Fibroblast of skin of scalp (primary cell): ENCODE results near the gene RABGGTA.
A peak's percentile ranks its signal among the peaks of the same experiment; 100 is the strongest.
"Not testable (repeated sequence)": the region's sequence is repeated elsewhere in the genome, so short reads cannot be mapped to it uniquely, and the experiment has no call there.

Experiments used
- DNase-seq: peaks from one replicate; pipeline ENCODE4 v3.0.0-alpha.2; 2013

The RABGGTA gene

DNA sequence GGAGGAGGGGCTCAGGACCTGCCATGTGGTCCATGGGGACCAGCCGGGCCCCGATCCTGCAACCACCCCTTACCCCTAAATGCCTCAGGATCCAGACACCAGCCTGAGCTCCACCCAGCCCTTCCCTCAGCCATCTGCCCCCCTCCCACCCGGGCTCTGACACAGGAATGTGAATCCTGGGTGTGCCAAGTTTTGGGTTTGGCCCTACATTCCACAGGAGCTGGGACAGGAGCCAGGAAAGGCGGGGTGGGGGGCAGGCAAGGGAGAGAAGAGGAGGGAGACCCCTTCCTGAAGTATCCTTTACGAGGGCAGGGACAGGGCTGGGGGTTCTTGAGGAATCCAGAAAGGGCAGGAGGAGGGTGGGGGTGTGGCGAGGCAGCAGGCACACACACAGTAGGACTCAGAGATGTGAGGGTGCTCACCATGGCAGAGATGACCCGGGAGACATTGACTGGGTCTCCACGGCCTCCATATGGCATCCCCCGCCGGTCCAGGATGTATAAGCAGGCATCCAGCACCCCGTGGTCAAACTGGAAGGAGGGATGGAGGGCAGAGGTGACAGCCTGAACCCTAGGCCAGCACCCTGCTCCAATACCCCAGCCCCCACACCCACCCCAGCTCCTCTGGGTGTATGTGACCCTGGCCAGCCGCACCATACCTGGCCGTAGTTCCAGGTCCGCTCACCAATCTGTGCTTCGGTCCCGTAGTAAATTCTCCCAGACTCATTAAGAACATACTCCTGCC, 11.9 kb downstream of the RABGGTA start:
- DNase-seq, result peak; percentile 87

DNA sequence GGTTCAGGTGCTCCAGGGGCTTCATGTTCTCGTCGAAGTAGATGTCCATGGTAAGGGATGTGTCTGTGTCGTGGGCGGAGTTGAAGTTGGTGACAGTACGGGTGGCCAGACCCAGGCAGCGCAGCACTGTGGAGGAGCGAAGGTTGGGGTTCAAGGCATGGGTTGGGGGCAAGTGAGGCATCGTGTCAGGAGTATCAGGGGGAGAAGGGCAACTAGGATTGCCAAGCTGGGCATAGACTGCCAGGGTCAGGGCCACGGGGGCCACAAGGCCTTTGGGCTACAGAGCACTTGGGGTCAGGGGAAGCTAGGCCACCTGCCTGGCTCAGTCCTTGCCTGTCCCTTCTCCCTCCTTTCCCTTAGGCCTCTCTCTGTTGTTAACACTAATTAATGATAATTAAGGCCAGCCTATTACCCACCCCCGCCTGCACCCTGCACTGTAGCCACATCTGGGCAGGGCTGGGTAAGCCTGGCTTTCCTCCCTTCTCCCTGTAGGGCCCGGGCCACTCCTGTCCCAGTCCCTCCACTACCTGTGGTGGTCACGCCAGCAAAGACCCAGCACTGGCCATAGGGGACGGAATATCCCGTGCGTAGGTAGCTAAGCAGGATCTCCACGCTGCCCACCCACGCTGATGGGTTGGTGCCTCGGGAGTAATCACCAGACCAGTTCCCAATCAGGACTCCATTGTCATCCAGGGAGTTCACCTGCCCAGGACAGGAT, 12.7 kb downstream of the RABGGTA start:
- DNase-seq, result no peak

DNA sequence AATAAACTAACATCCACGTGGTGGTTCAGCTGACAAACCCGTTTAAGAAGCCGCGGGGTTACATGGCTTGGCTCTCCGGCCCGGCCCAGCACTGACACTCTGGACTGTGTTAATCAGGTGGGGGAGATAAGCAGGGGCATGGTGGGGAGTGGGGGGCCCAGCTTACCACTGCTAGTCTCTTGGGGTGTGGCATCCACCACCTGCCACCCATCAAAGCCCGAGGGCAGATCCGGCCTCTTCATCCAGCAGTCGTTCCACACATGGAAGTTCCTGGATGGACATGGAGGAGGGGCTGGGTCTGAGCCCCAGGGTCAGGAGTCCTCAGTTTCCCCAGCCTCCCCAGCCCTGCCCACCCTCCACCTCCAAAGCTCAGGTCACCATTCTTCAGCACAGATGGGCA, 13.3 kb downstream of the RABGGTA start:
- no peak for DNase-seq

DNA sequence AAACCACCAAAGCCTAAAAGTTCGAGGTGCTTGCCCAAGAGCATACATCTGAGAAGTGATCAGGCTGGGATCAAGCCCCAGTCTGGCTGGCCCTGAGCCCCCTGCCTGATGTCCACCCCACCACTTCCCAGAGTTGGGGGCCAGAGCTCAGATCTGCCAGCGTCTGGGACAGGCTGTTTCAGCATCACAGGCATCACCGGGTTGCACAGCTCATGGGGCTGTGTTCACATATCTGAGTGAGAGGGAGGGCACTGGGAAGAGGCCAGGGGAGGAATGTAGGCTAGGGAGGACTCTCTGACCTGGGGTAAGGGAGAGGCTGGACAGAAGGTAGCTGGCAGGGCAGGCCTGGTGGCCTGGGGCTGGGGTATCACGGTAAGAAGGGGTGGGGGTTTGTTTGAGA, 14.4 kb downstream of the RABGGTA start:
- DNase-seq, result no peak

DNA sequence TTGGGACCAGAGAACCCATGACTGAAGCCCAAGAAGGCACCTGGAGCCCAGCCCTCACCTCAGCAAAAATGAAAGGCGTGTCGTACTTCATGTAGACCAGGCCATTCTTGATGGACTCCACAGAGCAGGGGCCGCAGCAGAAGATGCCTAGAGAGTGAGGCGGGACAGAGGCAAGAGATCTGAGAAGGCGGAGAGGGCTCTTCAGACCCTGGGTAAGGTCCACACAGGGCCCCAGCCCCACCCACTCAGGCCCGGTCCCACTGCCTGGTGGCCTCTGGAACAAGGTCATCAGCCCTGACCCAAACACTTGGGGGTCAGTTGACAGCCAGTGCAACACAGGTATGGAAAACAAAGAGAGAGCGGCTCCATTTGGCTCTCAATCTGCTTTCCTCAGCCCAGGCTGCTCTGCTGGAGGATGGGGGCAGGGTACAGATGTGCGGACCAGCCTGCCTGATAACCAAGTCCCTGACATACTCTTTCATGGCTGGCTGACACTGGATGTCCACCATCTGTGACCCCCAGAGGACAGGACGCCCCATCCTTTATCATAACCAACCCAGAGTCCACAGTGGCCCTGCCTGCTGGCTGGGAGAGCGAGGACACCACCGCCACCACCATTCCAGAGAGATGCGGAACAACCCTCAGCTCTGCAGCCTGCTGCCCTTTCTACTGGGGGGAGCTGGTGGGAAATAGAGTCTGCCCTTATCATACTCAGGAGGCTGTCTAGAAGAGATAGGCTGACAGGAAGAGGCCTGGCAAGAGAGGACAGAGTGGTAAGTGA, 15.3 kb downstream of the RABGGTA start:
- no peak for DNase-seq

DNA sequence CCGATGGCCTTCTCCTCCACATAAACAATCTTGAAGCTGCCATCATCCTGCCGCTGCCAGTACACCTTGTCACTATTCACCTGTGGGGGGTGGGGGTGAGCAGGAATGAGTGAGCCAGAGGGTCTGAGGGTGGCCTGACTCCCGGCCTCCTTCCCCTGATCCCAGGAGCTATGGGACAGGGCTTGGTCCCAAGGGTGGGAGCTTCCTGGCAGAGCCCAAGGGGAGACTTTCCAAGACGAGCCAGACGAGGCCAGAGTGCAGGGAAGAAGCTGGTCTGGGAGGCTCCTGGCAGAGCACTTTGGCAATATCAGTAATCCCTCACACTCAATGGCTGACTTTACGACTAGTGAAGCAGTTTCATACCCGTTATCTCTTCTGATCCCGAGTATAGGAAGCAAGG, 16.0 kb downstream of the RABGGTA start:
- no peak for DNase-seq

DNA sequence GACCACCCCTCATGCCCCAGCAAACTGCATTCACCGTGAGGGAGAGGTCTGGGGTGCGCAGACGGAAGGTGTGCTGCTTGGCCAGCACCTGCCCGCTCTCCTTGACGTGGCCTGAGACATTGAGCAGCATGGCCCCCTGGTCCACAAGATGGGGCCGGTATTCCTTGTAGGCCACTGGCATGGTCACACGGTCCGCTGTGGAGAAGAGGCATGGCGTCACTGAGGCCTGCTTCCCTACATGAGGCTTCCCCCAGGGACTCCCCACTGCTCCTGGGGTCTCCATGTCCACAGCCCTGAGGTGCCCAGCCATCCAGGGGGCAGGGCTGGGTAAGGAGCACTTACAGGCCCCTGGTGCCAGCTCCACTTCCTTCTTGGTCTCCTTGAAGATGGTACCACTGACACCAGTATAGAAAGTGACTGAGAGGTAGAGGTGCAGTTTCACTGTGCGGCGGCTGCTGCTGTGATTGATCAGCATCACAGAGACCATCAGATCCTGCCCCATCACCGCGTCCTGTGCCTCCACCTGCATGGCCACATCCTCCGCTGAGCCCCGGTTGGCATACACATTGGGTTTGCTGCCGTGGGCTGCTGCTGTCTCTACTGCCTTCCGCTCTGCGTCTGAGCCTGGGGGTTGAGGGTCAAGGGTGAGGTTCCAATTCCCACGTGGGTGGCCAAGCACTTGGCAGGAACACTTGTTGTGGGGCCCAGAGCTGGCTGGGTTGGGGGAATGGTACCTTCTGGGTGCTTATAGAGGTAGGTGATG, 16.6 kb downstream of the RABGGTA start:
- DNase-seq, result no peak

DNA sequence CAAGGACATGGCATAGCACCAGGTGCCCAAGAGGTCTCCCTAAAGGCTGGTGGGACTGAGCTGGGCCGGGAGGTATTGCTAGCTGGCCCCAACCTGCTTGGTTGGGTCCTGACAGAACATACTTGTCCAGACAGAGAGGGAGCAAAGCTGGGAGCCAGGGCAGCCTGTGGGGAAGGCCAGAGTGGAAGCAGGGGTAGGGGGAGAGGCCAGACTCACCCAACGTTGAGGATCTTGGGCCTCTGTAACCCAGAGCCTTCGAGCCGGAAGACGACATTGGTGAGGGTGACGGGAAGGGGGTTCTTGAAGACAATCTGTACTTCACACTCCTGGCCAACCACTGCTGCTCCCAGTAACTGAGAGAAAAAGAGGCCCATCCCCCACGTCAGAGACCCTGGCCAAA, 17.5 kb downstream of the RABGGTA start:
- no peak for DNase-seq

DNA sequence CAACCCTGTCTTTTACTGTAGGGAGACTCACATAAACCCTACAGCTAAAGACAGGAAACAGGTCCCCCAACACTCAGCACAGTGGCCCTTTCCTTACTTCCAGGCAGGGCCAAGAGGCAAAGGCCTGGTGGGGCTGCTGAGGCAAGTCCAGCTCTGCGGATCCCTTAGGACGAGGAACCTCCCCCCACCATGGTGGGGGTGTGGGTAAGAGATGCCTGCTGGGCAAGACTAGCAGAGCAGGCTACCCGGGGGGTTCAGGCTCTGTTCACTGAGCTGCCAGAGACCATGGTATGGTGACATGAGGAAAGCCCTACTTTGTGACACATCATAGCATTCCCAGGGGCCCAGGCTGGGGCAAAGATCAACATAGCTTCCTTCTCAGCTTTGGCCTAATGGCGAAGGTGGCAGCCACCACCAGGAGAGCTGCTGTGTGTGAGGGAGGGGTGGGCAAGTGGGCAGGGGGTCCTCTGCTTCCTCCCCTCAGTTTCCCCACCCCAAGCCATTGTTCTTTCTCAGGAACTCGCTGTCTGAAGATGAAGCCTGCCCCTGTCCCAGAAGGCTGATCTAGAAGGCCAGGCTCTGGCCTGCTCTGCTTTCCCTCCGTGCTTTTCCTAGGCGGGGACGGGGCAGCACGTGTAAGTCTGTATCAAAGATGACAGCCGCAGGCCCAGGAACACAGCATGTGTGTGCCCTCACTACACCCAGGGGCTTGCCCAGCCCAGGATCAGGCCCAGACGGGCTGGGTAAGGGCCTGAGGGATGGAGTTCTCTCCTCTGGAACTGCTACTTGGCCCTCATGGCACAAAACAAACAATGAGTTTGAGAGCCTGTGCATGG, 18.9 kb downstream of the RABGGTA start:
- DNase-seq, result no peak

DNA sequence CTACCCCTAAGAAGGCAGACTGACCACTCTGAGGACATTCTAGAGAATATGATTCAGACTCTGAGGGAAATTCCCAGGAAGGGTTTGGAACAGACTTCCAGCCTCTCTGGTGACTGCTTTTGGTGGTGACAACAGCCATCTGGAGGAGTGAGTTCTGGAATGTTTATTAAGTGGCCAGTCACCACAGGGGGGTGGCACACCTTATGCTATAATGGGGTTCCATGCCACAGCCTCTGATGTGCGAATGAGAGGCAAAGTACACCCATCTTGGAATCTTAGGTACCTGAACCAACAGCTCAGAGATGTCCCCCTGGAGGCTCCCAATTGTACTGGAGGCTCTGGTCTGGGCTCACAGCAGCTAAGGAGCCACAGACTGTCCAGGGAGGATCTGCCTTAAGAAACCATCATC, 19.5 kb downstream of the RABGGTA start:
- DNase-seq, result peak; percentile 32

DNA sequence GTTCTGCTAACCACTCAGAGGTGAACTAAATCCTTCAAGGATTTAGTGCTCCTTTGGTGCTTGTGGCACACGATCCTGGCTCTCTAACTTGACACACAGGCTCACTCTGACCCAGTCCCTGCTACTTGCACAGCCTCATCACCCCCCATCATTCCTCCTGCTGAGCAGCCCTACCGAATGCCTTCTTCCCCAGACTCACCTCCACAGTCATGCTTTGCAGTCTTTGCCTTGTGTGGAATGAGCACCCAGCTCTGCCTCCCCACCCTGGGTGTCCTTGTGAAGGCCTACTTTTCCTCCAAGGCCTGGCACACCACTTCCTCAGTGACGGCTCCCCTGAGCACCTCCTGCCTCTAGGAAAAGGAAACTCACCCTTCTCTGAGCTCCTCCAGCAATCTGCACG, 21.0 kb downstream of the RABGGTA start:
- DNase-seq, result no peak

DNA sequence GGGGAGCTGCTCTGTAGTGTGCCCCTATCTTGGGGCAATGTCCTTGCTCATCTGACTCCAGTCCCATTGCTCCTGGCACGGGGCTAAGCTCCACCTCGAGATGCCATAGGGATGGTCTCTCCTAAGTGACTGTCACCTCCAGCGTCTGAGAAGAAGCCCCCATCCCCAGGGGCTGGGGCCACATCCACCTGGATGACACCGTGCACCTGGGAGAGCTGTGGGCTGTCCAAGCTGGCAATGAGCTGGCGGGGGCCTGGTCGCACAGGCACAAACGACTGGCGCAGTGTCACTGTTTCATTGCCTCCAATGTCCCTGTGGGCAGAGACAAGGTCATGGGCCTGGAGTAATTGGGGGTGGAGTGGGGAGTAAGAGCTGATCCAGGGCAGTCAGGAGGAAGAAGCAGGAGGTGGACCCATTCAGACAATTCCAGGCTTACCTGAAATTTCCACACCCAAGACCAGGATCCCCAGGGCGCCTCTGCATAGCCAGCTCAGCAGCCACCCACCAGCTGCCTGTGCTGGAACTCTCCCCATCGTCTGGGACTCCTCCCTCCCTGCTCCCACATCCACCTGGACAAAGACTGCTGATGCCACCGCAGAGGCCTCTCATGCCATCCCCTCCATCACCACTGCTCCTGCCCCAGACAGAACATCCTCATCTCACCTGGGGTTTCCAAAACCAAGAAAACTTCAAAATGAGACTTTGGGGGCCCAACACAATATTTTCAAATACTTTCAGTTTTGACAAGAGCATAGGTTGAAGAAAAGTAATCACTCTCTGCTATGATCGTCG, 22.0 kb downstream of the RABGGTA start:
- no peak for DNase-seq

DNA sequence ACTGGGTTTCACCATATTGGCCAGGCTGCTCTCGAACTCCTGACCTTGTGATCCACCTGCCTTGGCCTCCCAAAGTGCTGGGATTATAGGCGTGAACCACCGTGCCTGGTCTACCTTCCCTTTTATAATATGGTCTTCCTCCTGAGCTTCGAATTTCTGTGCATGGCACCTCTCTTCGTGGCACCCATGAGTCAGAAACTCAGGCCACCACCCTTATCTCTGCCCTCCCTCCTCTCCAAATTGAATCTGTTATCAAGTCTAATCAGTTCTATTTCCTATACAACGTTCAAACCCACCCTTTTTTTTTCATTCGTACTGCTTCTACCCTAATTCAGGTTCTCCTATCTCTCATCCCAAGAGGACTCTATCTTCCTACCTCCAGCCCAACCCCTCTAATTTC, 24.0 kb downstream of the RABGGTA start:
- DNase-seq, result no peak

DNA sequence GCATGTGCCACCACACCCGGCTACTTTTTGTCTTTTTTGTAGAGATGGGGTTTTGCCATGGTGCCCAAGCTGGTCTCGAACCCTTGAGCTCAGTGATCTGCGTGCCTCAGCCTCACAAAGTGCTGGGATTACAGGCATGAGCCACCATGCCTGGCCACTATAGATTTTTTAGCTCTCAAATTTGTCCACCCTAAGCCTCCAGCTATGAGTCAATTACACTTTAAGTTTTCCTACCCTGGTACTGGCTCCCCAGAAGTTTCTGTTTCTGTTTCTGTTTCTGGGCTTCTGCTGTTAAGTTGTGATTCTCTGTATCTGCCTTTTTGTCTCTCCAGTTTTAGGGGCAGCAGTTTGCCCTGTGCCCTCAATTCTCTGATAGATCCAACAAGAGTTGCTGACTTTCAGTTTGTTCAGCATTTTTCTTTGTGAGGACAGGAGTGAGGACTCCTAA, 24.6 kb downstream of the RABGGTA start:
- DNase-seq, result no peak

DNA sequence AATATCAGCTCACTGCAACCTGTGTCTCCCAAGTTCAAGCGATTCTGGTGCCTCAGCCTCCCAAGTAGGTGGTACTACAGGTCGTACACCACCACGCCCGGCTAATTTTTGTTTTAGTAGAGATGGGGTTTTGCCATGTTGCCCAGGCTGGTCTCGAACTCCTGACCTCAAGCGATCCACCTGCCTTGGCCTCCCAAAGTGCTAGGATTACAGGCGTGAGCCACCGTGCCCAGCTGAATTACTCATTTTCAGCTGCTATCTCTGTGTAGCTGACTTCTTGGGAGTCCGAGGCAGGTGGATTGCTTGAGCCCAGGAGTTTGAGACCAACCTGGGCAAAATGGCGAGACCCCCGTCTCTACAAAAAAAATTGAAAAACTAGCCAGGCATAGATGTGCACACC, 26.0 kb downstream of the RABGGTA start:
- not testable (repeated sequence) for DNase-seq

DNA sequence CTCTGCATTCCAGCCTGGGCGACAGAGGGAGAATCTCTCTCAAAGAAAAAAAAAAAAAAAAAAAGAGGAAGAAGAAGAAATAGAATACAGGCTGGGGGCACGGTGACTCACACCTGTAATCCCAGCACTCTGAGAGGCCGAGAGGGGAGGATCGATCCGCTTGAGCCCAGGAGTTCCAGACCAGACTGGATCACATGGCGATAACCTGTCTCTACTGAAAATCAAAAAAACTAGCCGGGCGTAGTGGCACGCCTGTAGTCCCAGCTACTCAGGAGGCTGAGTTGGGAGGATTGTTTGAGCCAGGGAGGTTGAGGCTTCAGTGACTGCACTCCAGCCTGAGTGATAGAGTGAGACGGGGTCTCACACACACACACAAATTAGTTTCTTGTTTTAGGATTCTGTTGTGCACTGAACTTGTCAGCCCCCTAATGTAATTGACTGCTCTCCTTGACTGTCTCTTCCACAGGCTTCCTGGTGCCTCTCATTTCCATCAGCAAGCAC, 28.0 kb downstream of the RABGGTA start:
- no peak for DNase-seq

DNA sequence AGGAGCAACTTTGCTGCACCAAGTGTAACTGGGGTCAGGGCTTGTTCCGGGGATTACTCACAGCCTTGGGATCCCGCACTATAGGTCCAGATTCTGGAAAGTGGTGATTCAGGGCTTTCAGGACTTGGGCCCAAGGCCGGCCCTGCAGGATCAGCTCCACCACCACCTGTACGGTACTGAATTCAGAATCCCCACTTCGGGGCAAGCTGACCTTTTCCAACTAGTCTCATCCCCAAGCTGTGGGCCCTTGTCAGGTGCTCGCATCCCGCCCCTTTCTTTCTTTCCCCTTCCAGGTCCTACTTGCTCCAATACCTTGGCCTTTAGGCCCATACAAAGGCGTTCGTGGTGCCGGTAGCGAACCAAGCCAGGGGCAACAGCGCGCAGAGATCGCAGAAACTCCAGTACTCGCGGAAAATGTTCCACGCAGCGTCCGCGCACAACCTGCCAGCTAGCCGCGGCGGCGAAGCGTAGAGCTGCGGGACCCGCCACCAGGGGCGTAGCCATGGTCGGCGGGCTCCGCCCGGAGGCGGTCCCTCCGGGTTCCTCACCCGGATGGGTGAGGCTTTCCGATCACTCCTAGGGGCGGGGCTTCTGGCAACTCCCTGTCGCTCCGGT, 29.5 kb downstream of the RABGGTA start:
- DNase-seq, result peak; percentile 92

DNA sequence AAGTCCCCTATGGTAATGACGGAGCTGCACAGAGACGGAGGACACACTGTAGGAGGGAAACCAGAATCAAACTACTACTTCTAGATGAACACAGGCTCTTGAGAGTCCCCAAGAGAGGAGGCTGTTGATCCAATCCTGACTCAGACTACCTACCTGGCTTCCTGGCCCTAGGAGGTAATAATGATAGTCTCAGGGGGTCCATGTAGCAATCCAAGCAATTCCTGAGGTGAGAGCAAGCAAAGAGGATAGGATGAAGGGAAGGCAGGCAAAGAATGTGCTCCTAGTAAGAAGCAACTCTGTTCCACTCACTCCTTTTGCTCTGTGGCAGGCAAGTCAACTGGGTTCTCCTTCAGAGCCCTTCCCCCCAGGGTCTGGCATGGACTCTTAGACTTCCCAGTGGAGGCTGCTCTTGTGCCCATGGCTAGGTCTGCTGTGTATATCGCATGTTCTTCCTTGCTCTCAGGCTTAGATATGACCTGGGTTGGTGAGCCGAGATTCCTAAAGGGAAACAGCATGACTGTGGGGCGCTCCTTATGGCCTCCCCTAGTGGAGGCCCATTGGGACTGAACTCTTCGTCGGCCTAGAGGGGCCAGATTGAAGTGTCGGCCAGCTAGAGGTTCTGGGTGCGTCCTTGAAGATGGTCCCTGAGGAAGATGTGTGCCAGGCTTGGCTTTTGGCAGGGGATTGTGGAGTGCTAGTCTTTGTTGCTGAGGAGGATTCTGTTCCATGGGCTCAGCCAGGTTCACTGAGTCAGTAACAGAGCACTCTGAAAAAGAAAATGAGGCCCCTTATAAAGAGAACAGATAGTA, 31.1 kb downstream of the RABGGTA start:
- no peak for DNase-seq

DNA sequence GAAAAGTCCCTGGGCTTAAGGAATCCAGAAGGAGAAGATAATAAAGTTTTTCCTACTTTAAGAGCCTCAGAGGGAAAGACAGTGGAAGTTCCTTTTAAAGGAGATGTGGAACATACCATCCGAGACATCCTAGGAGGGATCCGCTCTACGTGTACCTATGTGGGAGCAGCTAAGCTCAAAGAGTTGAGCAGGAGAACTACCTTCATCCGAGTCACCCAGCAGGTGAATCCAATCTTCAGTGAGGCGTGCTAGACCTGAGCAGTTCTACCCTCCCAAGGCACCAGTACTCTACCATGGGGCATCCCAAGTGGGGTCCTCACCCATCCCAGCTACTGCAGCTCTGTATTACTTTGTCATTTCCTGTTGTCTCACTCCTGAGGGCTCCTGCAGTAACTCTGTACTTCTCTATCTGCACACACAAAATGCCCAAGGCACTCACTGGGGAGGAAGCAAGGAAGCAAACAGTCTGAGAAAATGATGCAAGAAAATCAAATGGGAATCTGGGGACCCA, 32.8 kb downstream of the RABGGTA start:
- DNase-seq, result no peak
